IMR-90 (cell line): ENCODE data around the gene GLRA3. TPM values are rescaled to one million over a fixed set of nuclear protein-coding genes. Genes with fewer than 3 reads are reported as not detected.

Experiments used
- ATAC-seq: fragments of 200-7000 bp; cut with Tn5 transposase; 2 replicates; pipeline ENCODE4 v1.9.1; 2020; ENCODE audit warnings: low read depth, mild to moderate bottlenecking, moderate library complexity
- BruUV-seq: library from RNA; stranded (reverse); fragments of 400-500 nt; replicated peaks from 2 replicates; lab custom pipeline; 2021; lab: Mats Ljungman, UMichigan
- CTCF ChIA-PET: fragments of 300-600 bp; formaldehyde crosslinking; extraction: SDS; loops from one replicate; lab custom pipeline; 2021; ENCODE audit warnings: antibody characterized with exemption; lab: Yijun Ruan, JAX
- POLR2A ChIA-PET: fragments of 300-600 bp; sonication (Branson Sonifier 250); formaldehyde crosslinking; loops from one replicate; lab custom pipeline; 2022; ENCODE audit warnings: antibody characterized with exemption; ENCODE audit not compliant: unreplicated experiment; lab: Charles Lee
- DNase-seq: peaks from one replicate; pipeline ENCODE4 v3.0.0; 2013
- H2AFZ ChIP-seq: replicated peaks from 2 replicates; pipeline ENCODE3; 2013; ENCODE audit warnings: low read length, mild to moderate bottlenecking; ENCODE audit not compliant: poor library complexity
- H2AK5ac ChIP-seq: 2 replicates; pipeline ENCODE4 v1.6.1; 2013; ENCODE audit warnings: low read depth, low read length, inconsistent platforms
- H2AK9ac ChIP-seq: replicated peaks from 2 replicates; pipeline ENCODE3; 2013; ENCODE audit warnings: mild to moderate bottlenecking, low read depth, low read length, moderate library complexity; ENCODE audit not compliant: poor library complexity
- H2BK120ac ChIP-seq: 2 replicates; pipeline ENCODE4 v1.6.1; 2013; ENCODE audit warnings: low read depth, low read length, inconsistent platforms
- H2BK15ac ChIP-seq: 3 replicates; pipeline ENCODE4 v1.6.1; 2013; ENCODE audit warnings: low read depth, low read length, inconsistent platforms
- H2BK20ac ChIP-seq: 2 replicates; pipeline ENCODE4 v1.6.1; 2013; ENCODE audit warnings: low read depth, mild to moderate bottlenecking, inconsistent platforms, low read length, moderate library complexity
- H2BK5ac ChIP-seq: 2 replicates; pipeline ENCODE4 v1.6.1; 2013; ENCODE audit warnings: mild to moderate bottlenecking, low read depth, low read length, inconsistent platforms; ENCODE audit not compliant: poor library complexity, severe bottlenecking
- H3K14ac ChIP-seq: replicated peaks from 2 replicates; pipeline ENCODE4 v1.6.1; 2013; ENCODE audit warnings: low read depth, low read length, inconsistent platforms
- H3K18ac ChIP-seq: 2 replicates; pipeline ENCODE4 v1.6.1; 2013; ENCODE audit warnings: low read depth, low read length, control low read depth
- H3K23ac ChIP-seq: 2 replicates; pipeline ENCODE4 v1.6.1; 2013; ENCODE audit warnings: low read depth, low read length, inconsistent platforms
- H3K27ac ChIP-seq: 2 replicates; pipeline ENCODE4 v1.5.1; 2013; ENCODE audit warnings: mild to moderate bottlenecking, control low read depth, low read length; ENCODE audit not compliant: insufficient read depth
- H3K27me3 ChIP-seq: 2 replicates; pipeline ENCODE4 v1.6.1; 2013; ENCODE audit warnings: low read length; ENCODE audit not compliant: control insufficient read depth, insufficient read depth
- H3K36me3 ChIP-seq: 2 replicates; pipeline ENCODE4 v1.6.1; 2013; ENCODE audit warnings: low read length, mixed read lengths; ENCODE audit not compliant: control insufficient read depth, insufficient read depth
- H3K4ac ChIP-seq: 2 replicates; pipeline ENCODE4 v1.6.1; 2013; ENCODE audit warnings: low read depth, low read length, inconsistent platforms
- H3K4me1 ChIP-seq: 2 replicates; pipeline ENCODE4 v1.6.1; 2013; ENCODE audit warnings: low read length, mixed read lengths; ENCODE audit not compliant: control insufficient read depth, insufficient read depth
- H3K4me2 ChIP-seq: 2 replicates; pipeline ENCODE4 v1.6.1; 2013; ENCODE audit warnings: low read depth, mild to moderate bottlenecking, control low read depth, low read length, moderate library complexity
- H3K4me3 ChIP-seq: 2 replicates; pipeline ENCODE4 v1.5.1; 2013; ENCODE audit warnings: low read depth, mild to moderate bottlenecking, control low read depth, low read length, moderate library complexity; ENCODE audit not compliant: insufficient read depth
- H3K56ac ChIP-seq: 2 replicates; pipeline ENCODE4 v1.6.1; 2013; ENCODE audit warnings: low read length, inconsistent platforms; ENCODE audit not compliant: insufficient read depth; ENCODE audit errors: extremely low read depth
- H3K79me1 ChIP-seq, 2 experiments: 2 replicates each; pipeline ENCODE4 v1.6.1; 2013; ENCODE audit warnings: low read length in 2 of 2, inconsistent platforms in 1 of 2, low read depth in 1 of 2
- H3K9ac ChIP-seq: 2 replicates; pipeline ENCODE4 v1.6.1; 2013; ENCODE audit warnings: low read depth, low read length, control low read depth
- H3K9me1 ChIP-seq: 2 replicates; pipeline ENCODE4 v1.6.1; 2013; ENCODE audit warnings: low read length, inconsistent platforms; ENCODE audit not compliant: insufficient read depth
- H3K9me3 ChIP-seq: 2 replicates; pipeline ENCODE4 v1.6.1; 2013; ENCODE audit warnings: low read length; ENCODE audit not compliant: control insufficient read depth, insufficient read depth
- H4K20me1 ChIP-seq: 2 replicates; pipeline ENCODE4 v1.6.1; 2013; ENCODE audit warnings: low read length, inconsistent platforms; ENCODE audit not compliant: insufficient read depth
- H4K5ac ChIP-seq: 2 replicates; pipeline ENCODE4 v1.6.1; 2013; ENCODE audit warnings: mild to moderate bottlenecking, low read depth, low read length, control low read depth
- H4K8ac ChIP-seq, 2 experiments: 2 replicates each; pipeline ENCODE4 v1.6.1; 2013; ENCODE audit warnings: low read depth in 2 of 2, low read length in 2 of 2, control low read depth in 1 of 2, inconsistent platforms in 1 of 2
- H4K91ac ChIP-seq: 2 replicates; pipeline ENCODE4 v1.6.1; 2013; ENCODE audit warnings: low read depth, low read length, inconsistent platforms; ENCODE audit not compliant: insufficient read depth
- CTCF ChIP-seq: conservative IDR thresholded peaks from 2 replicates; pipeline ENCODE4 v1.5.1; 2012; ENCODE audit warnings: mild to moderate bottlenecking, low read depth, low read length, improper control_type of control experiment
- MAZ ChIP-seq: IDR thresholded peaks from 2 replicates; pipeline ENCODE4 v1.6.1; 2012; ENCODE audit warnings: low read depth, mild to moderate bottlenecking, low read length, improper control_type of control experiment, moderate library complexity, borderline replicate concordance
- POLR2A ChIP-seq: IDR thresholded peaks from 2 replicates; pipeline ENCODE4 v1.6.1; 2012; ENCODE audit warnings: mild to moderate bottlenecking, low read depth, low read length
- WGBS, 2 experiments: methylation state at CpG; one replicate each; pipeline versions ENCODE4 v1.1.5 to v1.1.7; 2013; ENCODE audit warnings: missing lambda C conversion rate in 2 of 2; ENCODE audit not compliant: insufficient read length in 1 of 2; ENCODE audit errors: extremely low coverage in 2 of 2; 5-methylcytosine and 5-hydroxymethylcytosine counted together
- dilution Hi-C: fragments of 300-500 bp; cut with HindIII; formaldehyde crosslinking; loops from one replicate; pipeline ENCODE4 v1.14.3; 2018; ENCODE audit warnings: low sequenced_read_pairs; ENCODE audit not compliant: unreplicated experiment
- in situ Hi-C: fragments of 300-500 bp; cut with MboI; formaldehyde crosslinking; loops from 3 replicates; pipeline ENCODE4 v1.14.3; 2019; ENCODE audit warnings: low sequenced_read_pairs, inconsistent platforms, mixed read lengths
- intact Hi-C: fragments of 100-400 bp; cut with micrococcal nuclease; formaldehyde crosslinking; loops from 2 replicates; pipeline ENCODE4 v1.10.0; 2022
- polyA plus RNA-seq, 3 experiments: library from polyadenylated mRNA; depleted of rRNA; stranded (reverse); fragments of >200 nt; gene quantifications; 2 replicates each; pipeline ENCODE4 v1.2.3, GENCODE V29; 2012; ENCODE audit warnings: low replicate concordance in 1 of 3
- total RNA-seq: library from RNA; depleted of rRNA; stranded (reverse); fragments of >200 nt; gene quantifications from 2 replicates; pipeline ENCODE4 v1.2.3, GENCODE V29; 2012

Gene GLRA3
- total and polyA plus RNA-seq, 2 of the 4 experiments (the other 2 are of a cell fraction) = not detected

- Histone ChIP-seq H3K4ac (no peak overlapping the region), H2AK5ac (no peak overlapping the region), H3K4me2 (no peak overlapping the region), H2AFZ (no peak overlapping the region), H4K20me1 (no peaks in the 10 kb centered on the region), H2BK15ac (no peak overlapping the region), H3K27me3 (no peaks in the 10 kb centered on the region), H3K9me1 (no peaks in the 10 kb centered on the region), H2BK120ac (no peak overlapping the region), H3K4me1 (no peaks in the 10 kb centered on the region), H3K9ac (no peak overlapping the region), H3K36me3 (no peaks in the 10 kb centered on the region), H3K18ac (no peak overlapping the region), H3K79me1 (no peaks in the 10 kb centered on the region), H3K14ac (no peak overlapping the region), H3K27ac (no peak overlapping the region), H2BK20ac (no peak overlapping the region), H2BK5ac (no peak overlapping the region), H3K4me3 (no peak overlapping the region), H4K8ac (no peak overlapping the region), H3K9me3 (peaks cover 2% of the 10 kb centered on the region; the same call in 1 of the 2 replicates), H3K23ac (no peak overlapping the region), H3K56ac (no peak overlapping the region), H4K91ac (no peak overlapping the region), H4K5ac (no peak overlapping the region), H2AK9ac (no peak overlapping the region)
- dilution Hi-C loops (no loop called here), in situ Hi-C loops (no loop called here), intact Hi-C loops (no loop called here)
- ATAC-seq (no peak), DNase-seq (peak; percentile 0)
- TF ChIP-seq MAZ = no peak
- TF ChIP-seq POLR2A = no peak
- no peak for TF ChIP-seq CTCF
- ChIA-PET CTCF (no interaction called here), POLR2A (no interaction called here)
- no CpG with 5 or more reads among the region's 1 CpG for WGBS, 2 experiments
- BruUV-seq = no TSS peak
Observed at GRCh38 chr4:174674305-174674840, 154.7 kb downstream of the GLRA3 start.
